Transverse colon (tissue), 3 donors: ENCODE measurements around the gene PODN.

ENCODE experiments used
- EP300 ChIP-seq: sonication (generic); formaldehyde crosslinking; IDR thresholded peaks from one replicate; pipeline ENCODE4 v1.6.1; 2017; ENCODE audit warnings: antibody characterized with exemption, low read depth
- POLR2A ChIP-seq: fragments of 450-650 bp; IDR thresholded peaks from one replicate; pipeline ENCODE4 v1.6.1; 2016; ENCODE audit warnings: antibody characterized with exemption, mild to moderate bottlenecking, moderate library complexity
- TF ChIP-seq, protein P1 (sequence below), 5 experiments: fragments of 200-600 bp in 3 of 5; fragments of 450-650 bp in 2 of 5; sonication (generic) in 3 of 5; IDR thresholded peaks; 1 replicate in 2 of 5; 2 replicates in 3 of 5; pipeline ENCODE4 v1.5.1; 2016 to 2017; ENCODE audit warnings: antibody characterized with exemption in 5 of 5, inconsistent platforms in 3 of 5, mild to moderate bottlenecking in 2 of 5, moderate library complexity in 1 of 5

DNA sequence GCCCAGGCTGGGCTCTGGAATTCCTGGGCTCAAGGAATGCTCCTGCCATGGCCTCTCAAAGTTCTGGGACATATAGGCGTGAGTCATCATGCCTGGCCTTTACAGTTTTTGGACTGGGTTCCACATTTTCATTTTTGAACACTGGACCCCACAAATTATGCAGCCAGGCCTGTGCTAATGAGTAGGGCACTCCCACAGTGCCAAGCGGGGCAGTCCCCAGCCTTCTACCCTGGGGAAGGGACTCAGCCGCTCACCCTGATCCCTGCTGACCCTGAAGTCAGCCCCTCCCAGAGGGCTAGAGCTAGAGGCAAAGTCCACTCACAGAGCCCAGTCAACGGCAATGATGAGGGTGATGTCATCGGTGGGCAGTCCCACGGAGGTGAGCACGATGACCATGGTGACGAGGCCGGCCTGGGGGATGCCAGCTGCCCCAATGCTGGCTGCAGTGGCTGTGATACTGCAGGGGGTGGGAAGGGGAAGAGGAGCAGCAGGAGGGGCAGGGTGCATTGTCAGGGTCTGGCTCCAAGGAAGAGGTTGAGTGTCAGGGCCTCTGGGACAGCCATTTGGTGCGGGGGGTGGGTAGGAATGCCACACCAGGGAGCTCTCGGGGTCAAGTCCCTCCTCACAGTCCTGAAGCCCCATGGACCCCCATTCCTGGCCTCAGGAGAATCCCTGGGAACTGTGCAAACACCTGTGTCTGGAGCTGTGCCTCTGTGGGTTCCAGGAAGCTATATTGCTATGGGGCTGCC is 27.6 kb downstream of the PODN start:
- TF ChIP-seq POLR2A (no peak), EP300 (no peak)
- TF ChIP-seq, protein P1, sequence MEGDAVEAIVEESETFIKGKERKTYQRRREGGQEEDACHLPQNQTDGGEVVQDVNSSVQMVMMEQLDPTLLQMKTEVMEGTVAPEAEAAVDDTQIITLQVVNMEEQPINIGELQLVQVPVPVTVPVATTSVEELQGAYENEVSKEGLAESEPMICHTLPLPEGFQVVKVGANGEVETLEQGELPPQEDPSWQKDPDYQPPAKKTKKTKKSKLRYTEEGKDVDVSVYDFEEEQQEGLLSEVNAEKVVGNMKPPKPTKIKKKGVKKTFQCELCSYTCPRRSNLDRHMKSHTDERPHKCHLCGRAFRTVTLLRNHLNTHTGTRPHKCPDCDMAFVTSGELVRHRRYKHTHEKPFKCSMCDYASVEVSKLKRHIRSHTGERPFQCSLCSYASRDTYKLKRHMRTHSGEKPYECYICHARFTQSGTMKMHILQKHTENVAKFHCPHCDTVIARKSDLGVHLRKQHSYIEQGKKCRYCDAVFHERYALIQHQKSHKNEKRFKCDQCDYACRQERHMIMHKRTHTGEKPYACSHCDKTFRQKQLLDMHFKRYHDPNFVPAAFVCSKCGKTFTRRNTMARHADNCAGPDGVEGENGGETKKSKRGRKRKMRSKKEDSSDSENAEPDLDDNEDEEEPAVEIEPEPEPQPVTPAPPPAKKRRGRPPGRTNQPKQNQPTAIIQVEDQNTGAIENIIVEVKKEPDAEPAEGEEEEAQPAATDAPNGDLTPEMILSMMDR (IDR thresholded peaks at IDR 0.05), result no peak
